ENCODE measurements around the gene GPR39.

Gene GPR39

GRCh38 chr2:132564065-132564464 lies 147.5 kb downstream of the GPR39 start:
- Histone ChIP-seq H3K27me3 (ENCODE audit: insufficient read depth, poor library complexity, severe bottlenecking) (no peaks in the 10 kb centered on the region), H3K36me3 (ENCODE audit: low read depth) (no peaks in the 10 kb centered on the region), H3K4me3 (ENCODE audit: severe bottlenecking) (no peak overlapping the region), H3K27ac (ENCODE audit: poor library complexity, severe bottlenecking) (no peak overlapping the region), H3K9me3 (ENCODE audit: severe bottlenecking) (no peaks in the 10 kb centered on the region), H3K4me1 (ENCODE audit: insufficient read depth, poor library complexity, severe bottlenecking) (no peaks in the 10 kb centered on the region)
- DNase-seq (ENCODE audit: low spot score) (no peak), ATAC-seq (ENCODE audit: low read depth) (no peak)
- no peak for TF ChIP-seq CTCF (IDR thresholded peaks at IDR 0.05; ENCODE audit: poor library complexity, severe bottlenecking)

GRCh38 chr2:132566379-132566778 lies 149.8 kb downstream of the GPR39 start:
- Histone ChIP-seq H3K36me3 (ENCODE audit: low read depth) (no peaks in the 10 kb centered on the region), H3K27ac (ENCODE audit: poor library complexity, severe bottlenecking) (no peak overlapping the region), H3K27me3 (ENCODE audit: insufficient read depth, poor library complexity, severe bottlenecking) (no peaks in the 10 kb centered on the region), H3K9me3 (ENCODE audit: severe bottlenecking) (no peaks in the 10 kb centered on the region), H3K4me3 (ENCODE audit: severe bottlenecking) (no peak overlapping the region), H3K4me1 (ENCODE audit: insufficient read depth, poor library complexity, severe bottlenecking) (no peaks in the 10 kb centered on the region)
- TF ChIP-seq CTCF (IDR thresholded peaks at IDR 0.05; ENCODE audit: poor library complexity, severe bottlenecking) = no peak
- DNase-seq (ENCODE audit: low spot score) = no peak
- ATAC-seq (ENCODE audit: low read depth) = no peak

GRCh38 chr2:132567682-132568081 lies 151.1 kb downstream of the GPR39 start:
- no peak for TF ChIP-seq CTCF (IDR thresholded peaks at IDR 0.05; ENCODE audit: poor library complexity, severe bottlenecking)
- ATAC-seq (ENCODE audit: low read depth) (no peak), DNase-seq (ENCODE audit: low spot score) (no peak)
- H3K27me3 ChIP-seq (ENCODE audit: insufficient read depth, poor library complexity, severe bottlenecking) = no peaks in the 10 kb centered on the region
- no peaks in the 10 kb centered on the region for H3K9me3 ChIP-seq (ENCODE audit: severe bottlenecking)
- H3K4me3 ChIP-seq (ENCODE audit: severe bottlenecking) = no peak overlapping the region
- H3K36me3 ChIP-seq (ENCODE audit: low read depth) = no peaks in the 10 kb centered on the region
- no peak overlapping the region for H3K27ac ChIP-seq (ENCODE audit: poor library complexity, severe bottlenecking)
- no peaks in the 10 kb centered on the region for H3K4me1 ChIP-seq (ENCODE audit: insufficient read depth, poor library complexity, severe bottlenecking)

GRCh38 chr2:132568656-132569055 lies 152.1 kb downstream of the GPR39 start:
- H3K27me3 ChIP-seq (ENCODE audit: insufficient read depth, poor library complexity, severe bottlenecking) = no peaks in the 10 kb centered on the region
- ATAC-seq (ENCODE audit: low read depth) (no peak), DNase-seq (ENCODE audit: low spot score) (no peak)
- no peak for TF ChIP-seq CTCF (IDR thresholded peaks at IDR 0.05; ENCODE audit: poor library complexity, severe bottlenecking)
- H3K36me3 ChIP-seq (ENCODE audit: low read depth) = no peaks in the 10 kb centered on the region
- H3K4me3 ChIP-seq (ENCODE audit: severe bottlenecking) = no peak overlapping the region
- no peaks in the 10 kb centered on the region for H3K9me3 ChIP-seq (ENCODE audit: severe bottlenecking)
- H3K4me1 ChIP-seq (ENCODE audit: insufficient read depth, poor library complexity, severe bottlenecking) = no peaks in the 10 kb centered on the region
- no peak overlapping the region for H3K27ac ChIP-seq (ENCODE audit: poor library complexity, severe bottlenecking)

GRCh38 chr2:132573444-132574007 lies 156.9 kb downstream of the GPR39 start:
- ATAC-seq (ENCODE audit: low read depth) = no peak
- Histone ChIP-seq H3K4me3 (ENCODE audit: severe bottlenecking) (no peak overlapping the region), H3K9me3 (ENCODE audit: severe bottlenecking) (no peaks in the 10 kb centered on the region), H3K27me3 (ENCODE audit: insufficient read depth, poor library complexity, severe bottlenecking) (no peaks in the 10 kb centered on the region), H3K36me3 (ENCODE audit: low read depth) (no peaks in the 10 kb centered on the region), H3K4me1 (ENCODE audit: insufficient read depth, poor library complexity, severe bottlenecking) (no peaks in the 10 kb centered on the region), H3K27ac (ENCODE audit: poor library complexity, severe bottlenecking) (no peak overlapping the region)
- no peak for TF ChIP-seq CTCF (IDR thresholded peaks at IDR 0.05; ENCODE audit: poor library complexity, severe bottlenecking)
- DNase-seq (ENCODE audit: low spot score) = no peak
